Heart right ventricle (tissue), 16 donors: ENCODE results near the gene MTNR1B. TPM values are rescaled to one million over a fixed set of nuclear protein-coding genes. Genes with fewer than 3 reads are reported as not detected.

ENCODE experiments used
- ATAC-seq, 8 donors: fragments of 200-7000 bp; cut with Tn5 transposase; one replicate each; pipeline ENCODE4 v1.9.1; 2020; ENCODE audit warnings: mild to moderate bottlenecking in 8 of 8, moderate library complexity in 8 of 8, moderate number of reproducible peaks in 1 of 8
- DNase-seq, 2 donors: peaks; one replicate each; pipeline ENCODE4 v3.0.0-alpha.2; 2020
- H3K27ac ChIP-seq, 10 donors: fragments of 200-600 bp; sonication (generic) in 2 of 10; one replicate each; pipeline versions ENCODE4 v1.5.0 to v1.8.0; 2020 to 2022; ENCODE audit warnings: mild to moderate bottlenecking in 3 of 10
- H3K27me3 ChIP-seq, 7 donors: fragments of 200-600 bp; one replicate each; pipeline ENCODE4 v1.8.0; 2021 to 2022; ENCODE audit warnings: mild to moderate bottlenecking in 2 of 7
- H3K36me3 ChIP-seq, 9 donors: fragments of 200-600 bp; sonication (generic) in 1 of 9; one replicate each; pipeline versions ENCODE4 v1.5.0 to v1.8.0; 2020 to 2022; ENCODE audit warnings: mild to moderate bottlenecking in 2 of 9
- H3K4me1 ChIP-seq, 9 donors: fragments of 200-600 bp; sonication (generic) in 1 of 9; one replicate each; pipeline versions ENCODE4 v1.5.0 to v1.8.0; 2020 to 2022; ENCODE audit warnings: mild to moderate bottlenecking in 4 of 9
- H3K4me3 ChIP-seq, 10 donors: fragments of 200-600 bp; sonication (generic) in 2 of 10; one replicate each; pipeline versions ENCODE4 v1.5.0 to v1.8.0; 2020 to 2022; ENCODE audit warnings: mild to moderate bottlenecking in 7 of 10, moderate library complexity in 2 of 10
- H3K9me3 ChIP-seq, 11 donors: fragments of 200-600 bp in 10 of 11; sonication (generic) in 2 of 11; one replicate each; pipeline versions ENCODE4 v1.5.0 to v1.8.0; 2013 to 2022; ENCODE audit warnings: mild to moderate bottlenecking in 2 of 11, control low read depth in 1 of 11, moderate library complexity in 1 of 11
- CTCF ChIP-seq, 9 donors: fragments of 200-600 bp; sonication (generic) in 2 of 9; IDR thresholded peaks; one replicate each; pipeline versions ENCODE4 v1.5.0 to v1.8.0; 2021 to 2022; ENCODE audit warnings: antibody characterized with exemption in 9 of 9, mild to moderate bottlenecking in 5 of 9, moderate library complexity in 1 of 9
- WGBS, 2 donors: extraction: QIAGEN DNeasy Blood & Tissue Kit; methylation state at CpG; one replicate each; pipeline ENCODE4 v1.1.7; 2013; ENCODE audit warnings: inconsistent platforms in 1 of 2; 5-methylcytosine and 5-hydroxymethylcytosine counted together
- intact Hi-C, 10 donors: fragments of 100-400 bp; cut with DNase I; formaldehyde crosslinking; loops; one replicate each; pipeline versions ENCODE4 v1.11.1 to v1.14.2; 2022
- polyA plus RNA-seq, 2 donors: library from polyadenylated mRNA; stranded (reverse); fragments of 200-250 nt; gene quantifications; one replicate each; pipeline ENCODE4 v1.2.3, GENCODE V29; 2013
- total RNA-seq, 10 donors: library from RNA; stranded (reverse); fragmentation: NEBNext Ultra II Directional in 3 of 10; extraction: Animal tissue kit (Norgen Biotek cat#: 25700) in 3 of 10; gene quantifications; one replicate each; pipeline versions ENCODE4 v1.2.1 to v1.2.4, GENCODE V29; 2021 to 2023
- donor health status: Arrhythmogenic right ventricular cardiomyopathy.
- donor health status: ischemic (EF 13 %, LVEDD 7.1; RV severe dilation, severe dysfunction).
- donor health status: healthy with polysubstance abuse.
- donor health status: DM: no; HTN: yes; CAD: no.
- donor health status: DM: no; HTN: no; CAD: no.
- donor health status: ischemic (EF 25% LVEDD 6.9; RV normal size, moderate dysfunction).
- donor health status: ischemic (EF 25% LVEDD 5.7; RV mildly dilated, moderate dysfunction).
- donor health status: healthy.
- donor health status: DM: yes; HTN: yes; CAD: no.
- donor health status: Ischemic cardiomyopathy.
- donor health status: ischemic (EF 35%, LVEDD 5.7; RV mildly dilated, moderate dysfunction).
- donor health status: nonischemic (EF 11% LVEDD 7.7; RV severe dilation, severe dysfunction).
- donor health status: DM: yes; HTN: yes; CAD: no.
- donor health status: PGD.
- donor health status: ischemic (EF 29% LVEDD 5.4; RV normal size, mild dysfunction).
- donor health status: nonischemic (EF 23%, LVEDD 6.1; RV moderate dilation, normal function).

Gene MTNR1B
- total and polyA plus RNA-seq, 12 donors: not detected

- intact Hi-C loops: no loop called here
- ATAC-seq (no peak), DNase-seq (no peak)
- no peaks in the 10 kb centered on the region for H3K4me1 ChIP-seq
- peaks cover 0 to 22% (median 0%) of the 10 kb centered on the region in 7 donors for H3K27me3 ChIP-seq
- TF ChIP-seq CTCF (IDR thresholded peaks at IDR 0.05): no peak
- no peaks in the 10 kb centered on the region for H3K36me3 ChIP-seq
- H3K4me3 ChIP-seq: no peak overlapping the region
- no peak overlapping the region for H3K27ac ChIP-seq
- WGBS, 2 donors: 37 to 63% methylated on average over 1 of the region's 1 CpG
- H3K9me3 ChIP-seq: no peaks in the 10 kb centered on the region
Observed at GRCh38 chr11:92960886-92961285, 8.6 kb upstream of the MTNR1B start.

GRCh38 chr11:92962446-92962845 lies 7.0 kb upstream of the MTNR1B start:
- Histone ChIP-seq H3K4me1 (no peaks in the 10 kb centered on the region), H3K4me3 (no peak overlapping the region), H3K36me3 (no peaks in the 10 kb centered on the region), H3K9me3 (no peaks in the 10 kb centered on the region), H3K27me3 (peaks cover 0 to 23% (median 0%) of the 10 kb centered on the region in 7 donors), H3K27ac (no peak overlapping the region)
- no peak for DNase-seq
- no peak for TF ChIP-seq CTCF (IDR thresholded peaks at IDR 0.05)
- intact Hi-C loops: no loop called here
- 73 to 82% methylated on average over 1 of the region's 1 CpG for WGBS, 2 donors
- no peak for ATAC-seq

GRCh38 chr11:92964471-92964870 lies 5.0 kb upstream of the MTNR1B start:
- Histone ChIP-seq H3K27me3 (peaks cover 0 to 34% (median 10%) of the 10 kb centered on the region in 7 donors), H3K36me3 (no peaks in the 10 kb centered on the region), H3K9me3 (no peaks in the 10 kb centered on the region), H3K4me1 (no peaks in the 10 kb centered on the region), H3K27ac (no peak overlapping the region), H3K4me3 (no peak overlapping the region)
- 79 to 81% methylated on average over 8 of the region's 8 CpGs for WGBS, 2 donors
- intact Hi-C loops: no loop called here
- no peak for ATAC-seq
- DNase-seq: no peak
- TF ChIP-seq CTCF (IDR thresholded peaks at IDR 0.05): no peak

- TF ChIP-seq CTCF (IDR thresholded peaks at IDR 0.05): no peak
- no peaks in the 10 kb centered on the region for H3K36me3 ChIP-seq
- WGBS, 2 donors: 69 to 72% methylated on average over 2 of the region's 2 CpGs
- DNase-seq (no peak), ATAC-seq (no peak)
- H3K4me3 ChIP-seq: no peak overlapping the region
- H3K4me1 ChIP-seq: no peaks in the 10 kb centered on the region
- no peaks in the 10 kb centered on the region for H3K9me3 ChIP-seq
- peaks cover 0 to 41% (median 18%) of the 10 kb centered on the region in 7 donors for H3K27me3 ChIP-seq
- intact Hi-C loops: no loop called here
- no peak overlapping the region for H3K27ac ChIP-seq
Observed at GRCh38 chr11:92965196-92965595, 4.3 kb upstream of the MTNR1B start.
